Liver (tissue), 9 donors: ENCODE measurements around the gene SRPX2. TPM values are rescaled to one million over a fixed set of nuclear protein-coding genes. Genes with fewer than 3 reads are reported as not detected.

Experiments
- DNase-seq: peaks from one replicate; pipeline ENCODE4 v3.0.0-alpha.2; 2017; ENCODE audit warnings: low spot score
- H3K27ac ChIP-seq, 2 donors: one replicate each; pipeline ENCODE4 v1.7.0; 2013; ENCODE audit warnings: inconsistent platforms in 2 of 2, low read length in 2 of 2, control low read depth in 1 of 2, low read depth in 1 of 2, mild to moderate bottlenecking in 1 of 2
- H3K27me3 ChIP-seq, 4 donors: one replicate each; pipeline versions ENCODE4 v1.6.1 to v1.7.0; 2013; ENCODE audit warnings: low read length in 3 of 4, inconsistent platforms in 1 of 4, mild to moderate bottlenecking in 1 of 4, moderate library complexity in 1 of 4; ENCODE audit not compliant: control insufficient read depth in 4 of 4, insufficient read depth in 4 of 4
- H3K36me3 ChIP-seq, 4 donors: one replicate each; pipeline versions ENCODE4 v1.6.1 to v1.7.0; 2013; ENCODE audit warnings: low read length in 3 of 4, mild to moderate bottlenecking in 3 of 4, low read depth in 1 of 4, moderate library complexity in 1 of 4; ENCODE audit not compliant: control insufficient read depth in 4 of 4, insufficient read depth in 3 of 4
- H3K4me1 ChIP-seq, 4 donors: one replicate each; pipeline versions ENCODE4 v1.6.1 to v1.7.0; 2013; ENCODE audit warnings: low read length in 3 of 4, mild to moderate bottlenecking in 3 of 4, moderate library complexity in 1 of 4; ENCODE audit not compliant: control insufficient read depth in 4 of 4, insufficient read depth in 4 of 4
- H3K4me3 ChIP-seq, 3 donors: one replicate each; pipeline versions ENCODE4 v1.6.1 to v1.7.0; 2013; ENCODE audit warnings: low read length in 3 of 3, control low read depth in 1 of 3, low read depth in 1 of 3, mild to moderate bottlenecking in 1 of 3
- H3K9ac ChIP-seq, 2 donors: one replicate each; pipeline ENCODE4 v1.7.0; 2013; ENCODE audit warnings: low read length in 2 of 2, mild to moderate bottlenecking in 2 of 2, moderate library complexity in 2 of 2, control low read depth in 1 of 2, low read depth in 1 of 2
- H3K9me3 ChIP-seq, 4 donors: one replicate each; pipeline versions ENCODE4 v1.6.1 to v1.7.0; 2013; ENCODE audit warnings: low read length in 3 of 4; ENCODE audit not compliant: control insufficient read depth in 4 of 4
- ATF3 ChIP-seq: IDR thresholded peaks from 2 replicates; pipeline ENCODE4 v1.6.1; 2016; ENCODE audit warnings: antibody characterized with exemption
- EGR1 ChIP-seq, 2 donors: IDR thresholded peaks; 2 replicates each; pipeline ENCODE4 v1.6.1; 2016 to 2018; ENCODE audit warnings: antibody characterized with exemption in 2 of 2, low read depth in 2 of 2
- FOXA1 ChIP-seq: IDR thresholded peaks from 2 replicates; pipeline ENCODE4 v1.6.1; 2016; ENCODE audit warnings: antibody characterized with exemption
- FOXA2 ChIP-seq: IDR thresholded peaks from 2 replicates; pipeline ENCODE4 v1.6.1; 2016; ENCODE audit warnings: antibody characterized with exemption
- GABPA ChIP-seq, 2 donors: IDR thresholded peaks in 1 of 2; conservative IDR thresholded peaks in 1 of 2; 2 replicates each; pipeline ENCODE4 v1.6.1; 2016; ENCODE audit warnings: antibody characterized with exemption in 2 of 2, mild to moderate bottlenecking in 1 of 2, moderate library complexity in 1 of 2
- HNF4A ChIP-seq, 2 donors: conservative IDR thresholded peaks; 2 replicates each; pipeline ENCODE4 v1.6.1; 2016; ENCODE audit warnings: antibody characterized with exemption in 2 of 2, mild to moderate bottlenecking in 2 of 2
- HNF4G ChIP-seq: IDR thresholded peaks from 2 replicates; pipeline ENCODE4 v1.6.1; 2016; ENCODE audit warnings: antibody characterized with exemption
- JUND ChIP-seq, 2 donors: IDR thresholded peaks; 2 replicates each; pipeline ENCODE4 v1.6.1; 2016; ENCODE audit warnings: antibody characterized with exemption in 2 of 2
- NR2F2 ChIP-seq: IDR thresholded peaks from 2 replicates; pipeline ENCODE4 v1.6.1; 2016; ENCODE audit warnings: antibody characterized with exemption
- RAD21 ChIP-seq, 2 donors: IDR thresholded peaks; 2 replicates each; pipeline ENCODE4 v1.6.1; 2016; ENCODE audit warnings: antibody characterized with exemption in 2 of 2, mild to moderate bottlenecking in 2 of 2
- REST ChIP-seq: IDR thresholded peaks from 2 replicates; pipeline ENCODE4 v1.6.1; 2016; ENCODE audit warnings: antibody characterized with exemption, mild to moderate bottlenecking
- RXRA ChIP-seq, 2 donors: IDR thresholded peaks; 2 replicates each; pipeline ENCODE4 v1.6.1; 2017 to 2018; ENCODE audit warnings: antibody characterized with exemption in 2 of 2, mild to moderate bottlenecking in 1 of 2
- SP1 ChIP-seq: IDR thresholded peaks from 2 replicates; pipeline ENCODE4 v1.6.1; 2018; ENCODE audit warnings: antibody characterized with exemption, mild to moderate bottlenecking
- TAF1 ChIP-seq: conservative IDR thresholded peaks from 2 replicates; pipeline ENCODE4 v1.6.1; 2016; ENCODE audit warnings: antibody characterized with exemption, mild to moderate bottlenecking
- YY1 ChIP-seq: IDR thresholded peaks from 2 replicates; pipeline ENCODE4 v1.6.1; 2016; ENCODE audit warnings: antibody characterized with exemption, mild to moderate bottlenecking
- ZBTB33 ChIP-seq: IDR thresholded peaks from 2 replicates; pipeline ENCODE4 v1.6.1; 2016; ENCODE audit warnings: antibody characterized with exemption
- WGBS: extraction: QIAGEN DNeasy Blood & Tissue Kit; methylation state at CpG from one replicate; pipeline ENCODE4 v1.1.7; 2013; 5-methylcytosine and 5-hydroxymethylcytosine counted together
- polyA plus RNA-seq, 2 donors: library from polyadenylated mRNA; stranded (reverse) in 1 of 2; unstranded in 1 of 2; fragments of 200-250 nt in 1 of 2; fragments of >200 nt in 1 of 2; fragmentation: Nextera tagmentation in 1 of 2; extraction: Ambion mirVana in 1 of 2; gene quantifications; one replicate each; pipeline versions ENCODE4 v1.2.1 to v1.2.3, GENCODE V29; 2013 to 2015
- total RNA-seq, 2 donors: library from RNA; depleted of rRNA; stranded (reverse); fragments of >200 nt; gene quantifications; one replicate each; pipeline ENCODE4 v1.2.3, GENCODE V29; 2014
- TF ChIP-seq, protein P1 (sequence below): IDR thresholded peaks from 2 replicates; pipeline ENCODE4 v1.6.1; 2016; ENCODE audit warnings: antibody characterized with exemption
- TF ChIP-seq, protein P2 (sequence below): fragments of 150-350 bp; IDR thresholded peaks from 2 replicates; pipeline ENCODE4 v1.5.1; 2017; ENCODE audit warnings: improper control_type of control experiment, low read depth, low read length; ENCODE audit not compliant: missing input control
- donor health status: healthy.
- donor health status: healthy.
- donor health status: healthy.
- donor health status: healthy.
- donor health status: healthy.

The SRPX2 gene
- total and polyA plus RNA-seq, 4 donors, result 0.47 to 7.8 (median 4.7) TPM

GRCh38 chrX:100645106-100645505 lies 1.1 kb downstream of the SRPX2 start:
- whole genome bisulfite sequencing, result 85% methylated on average over 4 of the region's 4 CpGs
- H3K9ac ChIP-seq, result no peak overlapping the region
- H3K27ac ChIP-seq, result no peak overlapping the region
- DNase-seq, result no peak
- H3K27me3 ChIP-seq, result peaks cover 0 to 7% (median 0%) of the 10 kb centered on the region in 4 donors
- no peaks in the 10 kb centered on the region for H3K9me3 ChIP-seq
- H3K4me3 ChIP-seq, result no peak overlapping the region
- TF ChIP-seq, protein P1, sequence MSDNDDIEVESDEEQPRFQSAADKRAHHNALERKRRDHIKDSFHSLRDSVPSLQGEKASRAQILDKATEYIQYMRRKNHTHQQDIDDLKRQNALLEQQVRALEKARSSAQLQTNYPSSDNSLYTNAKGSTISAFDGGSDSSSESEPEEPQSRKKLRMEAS, result no peak
- TF ChIP-seq RXRA (IDR thresholded peaks at IDR 0.05), result no peak
- no peak for TF ChIP-seq TAF1
- no peaks in the 10 kb centered on the region for H3K36me3 ChIP-seq
- H3K4me1 ChIP-seq, result peaks cover 7 to 32% (median 23%) of the 10 kb centered on the region in 4 donors

GRCh38 chrX:100647095-100647494 lies 3.1 kb downstream of the SRPX2 start:
- Histone ChIP-seq H3K9ac (no peak overlapping the region), H3K27ac (peak overlapping the region in 1 of 2 donors; percentile 36), H3K4me3 (no peak overlapping the region), H3K36me3 (no peaks in the 10 kb centered on the region), H3K4me1 (peaks cover 13 to 45% (median 34%) of the 10 kb centered on the region in 4 donors), H3K27me3 (peaks cover 0 to 5% (median 0%) of the 10 kb centered on the region in 4 donors), H3K9me3 (no peaks in the 10 kb centered on the region)
- 11% methylated on average over 1 of the region's 1 CpG for WGBS
- DNase-seq, result no peak
- no peak for TF ChIP-seq ATF3
- TF ChIP-seq, protein P2, sequence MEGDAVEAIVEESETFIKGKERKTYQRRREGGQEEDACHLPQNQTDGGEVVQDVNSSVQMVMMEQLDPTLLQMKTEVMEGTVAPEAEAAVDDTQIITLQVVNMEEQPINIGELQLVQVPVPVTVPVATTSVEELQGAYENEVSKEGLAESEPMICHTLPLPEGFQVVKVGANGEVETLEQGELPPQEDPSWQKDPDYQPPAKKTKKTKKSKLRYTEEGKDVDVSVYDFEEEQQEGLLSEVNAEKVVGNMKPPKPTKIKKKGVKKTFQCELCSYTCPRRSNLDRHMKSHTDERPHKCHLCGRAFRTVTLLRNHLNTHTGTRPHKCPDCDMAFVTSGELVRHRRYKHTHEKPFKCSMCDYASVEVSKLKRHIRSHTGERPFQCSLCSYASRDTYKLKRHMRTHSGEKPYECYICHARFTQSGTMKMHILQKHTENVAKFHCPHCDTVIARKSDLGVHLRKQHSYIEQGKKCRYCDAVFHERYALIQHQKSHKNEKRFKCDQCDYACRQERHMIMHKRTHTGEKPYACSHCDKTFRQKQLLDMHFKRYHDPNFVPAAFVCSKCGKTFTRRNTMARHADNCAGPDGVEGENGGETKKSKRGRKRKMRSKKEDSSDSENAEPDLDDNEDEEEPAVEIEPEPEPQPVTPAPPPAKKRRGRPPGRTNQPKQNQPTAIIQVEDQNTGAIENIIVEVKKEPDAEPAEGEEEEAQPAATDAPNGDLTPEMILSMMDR, result peak; percentile 27
- TF ChIP-seq FOXA1, result no peak
- peak; percentile 14 for TF ChIP-seq REST
- no peak for TF ChIP-seq GABPA (IDR thresholded peaks at IDR 0.05 in 1 of 2, conservative IDR thresholded peaks at IDR 0.05 in 1 of 2)
- peak; percentile 77 for TF ChIP-seq SP1
- TF ChIP-seq TAF1, result no peak
- TF ChIP-seq ZBTB33, result no peak
- TF ChIP-seq JUND (IDR thresholded peaks at IDR 0.05), result no peak
- TF ChIP-seq, protein P1, result no peak
- peak in 1 of 2 donors; percentile 16 for TF ChIP-seq HNF4A (conservative IDR thresholded peaks at IDR 0.05)
- TF ChIP-seq YY1, result no peak
- no peak for TF ChIP-seq EGR1 (IDR thresholded peaks at IDR 0.05; ENCODE audit: low read depth in 2 of 2)
- TF ChIP-seq NR2F2, result peak; percentile 71
- TF ChIP-seq RAD21 (IDR thresholded peaks at IDR 0.05), result peak in 1 of 2 donors; percentile 40
- TF ChIP-seq FOXA2, result no peak
- no peak for TF ChIP-seq RXRA (IDR thresholded peaks at IDR 0.05)
- TF ChIP-seq HNF4G, result no peak
